ENCODE data around the gene OR8S1. TPM values are rescaled to one million over a fixed set of nuclear protein-coding genes. Genes with fewer than 3 reads are reported as not detected.

OR8S1 gene
- total RNA-seq, 1 donor from 2014 or later = not detected

DNA sequence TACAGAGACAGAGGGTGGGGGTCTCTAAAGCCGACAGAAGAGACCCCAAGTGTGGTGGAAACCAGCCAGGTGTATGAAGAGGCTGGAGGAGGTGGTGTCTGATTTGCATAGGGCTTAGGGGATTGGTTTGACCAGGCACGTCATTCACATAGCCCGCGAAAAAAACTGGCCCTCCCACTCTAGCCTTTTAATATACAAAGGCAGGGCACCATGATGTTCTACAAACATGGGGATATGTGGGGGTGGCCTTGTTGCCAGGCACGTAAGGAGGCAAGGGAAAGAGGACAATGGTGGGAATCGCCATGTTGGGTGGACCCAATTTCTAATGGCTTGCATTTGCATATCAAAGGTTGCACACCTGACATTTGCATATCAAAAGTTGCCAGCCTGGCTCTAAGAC is 31.2 kb downstream of the OR8S1 start:
- no peak for DNase-seq (ENCODE audit: low spot score)

DNA sequence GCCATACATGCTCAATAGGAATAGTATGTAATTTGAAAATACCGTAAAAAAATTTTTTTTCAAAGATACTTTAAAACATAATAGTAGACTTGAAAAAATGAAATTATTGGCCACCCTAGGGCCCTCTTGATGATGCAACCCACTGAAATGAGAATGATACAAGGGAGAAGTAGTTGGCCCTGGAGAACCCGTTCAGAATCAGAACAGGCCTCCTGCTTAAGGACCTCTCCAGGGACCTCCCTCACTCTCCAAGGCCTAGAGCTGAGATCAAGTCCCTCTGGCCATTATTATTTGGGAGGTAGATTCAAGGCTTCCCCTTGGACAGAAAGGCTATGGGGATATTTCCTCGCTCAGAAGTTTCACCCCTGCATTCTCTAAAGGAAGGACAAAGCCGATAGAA is 32.5 kb downstream of the OR8S1 start:
- DNase-seq (ENCODE audit: low spot score) = no peak

GRCh38 chr12:48567731-48568130 is 42.3 kb downstream of the OR8S1 start:
- no peak for DNase-seq (ENCODE audit: low spot score)

- no peak for DNase-seq (ENCODE audit: low spot score)
Measured at GRCh38 chr12:48569946-48570345, 44.5 kb downstream of the OR8S1 start, which contains the start of gene LALBA. TSS of gene LALBA (minus strand) at chr12:48570046. CDS start at chr12:48570020, 26 bp downstream.

- DNase-seq (ENCODE audit: low spot score) = no peak
Measured at GRCh38 chr12:48572326-48572725, 46.9 kb downstream of the OR8S1 start.

Other genes starting within 250 kb of the OR8S1 start
- 35.3 TPM for gene ZNF641, start 174.7 kb upstream of the OR8S1 start, total RNA-seq
- gene ANP32D, start 53.1 kb upstream of the OR8S1 start, total RNA-seq = not detected
- 1.5 TPM for gene C12orf54, start 43.1 kb upstream of the OR8S1 start, total RNA-seq
- gene LALBA, start 44.4 kb downstream of the OR8S1 start, total RNA-seq = not detected
- 34.0 TPM for gene KANSL2, start 156.6 kb downstream of the OR8S1 start, total RNA-seq
- 44.3 TPM for gene CCNT1, start 191.1 kb downstream of the OR8S1 start, total RNA-seq

Data from ureter (tissue), 1 donor.